ENCODE data around the gene AXIN2. TPM values are rescaled to one million over a fixed set of nuclear protein-coding genes. Genes with fewer than 3 reads are reported as not detected.

Gene AXIN2
- total RNA-seq, 1 donor from 2014 or later = under 0.01 TPM

GRCh38 chr17:65573282-65573602 lies 11.8 kb upstream of the AXIN2 start:
- DNase-seq (ENCODE audit: low read depth) = no peak
- Histone ChIP-seq H3K4me3 (ENCODE audit: low read depth, low read length) (no peak overlapping the region), H3K36me3 (ENCODE audit: control insufficient read depth, insufficient read depth, low read length) (no peaks in the 10 kb centered on the region), H3K27me3 (ENCODE audit: control insufficient read depth, insufficient read depth, low read length) (no peaks in the 10 kb centered on the region)
- TF ChIP-seq CTCF (IDR thresholded peaks at IDR 0.05; ENCODE audit: insufficient read depth, low read length, severe bottlenecking) = no peak
- no peak for FAIRE-seq

- Histone ChIP-seq H3K27me3 (ENCODE audit: control insufficient read depth, insufficient read depth, low read length) (no peaks in the 10 kb centered on the region), H3K4me3 (ENCODE audit: low read depth, low read length) (no peak overlapping the region), H3K36me3 (ENCODE audit: control insufficient read depth, insufficient read depth, low read length) (no peaks in the 10 kb centered on the region)
- FAIRE-seq = no peak
- no peak for TF ChIP-seq CTCF (IDR thresholded peaks at IDR 0.05; ENCODE audit: insufficient read depth, low read length, severe bottlenecking)
- DNase-seq (ENCODE audit: low read depth) = no peak
These were observed 11.3 kb upstream of the AXIN2 start for GRCh38 chr17:65572581-65573281.

- no peak for TF ChIP-seq CTCF (IDR thresholded peaks at IDR 0.05; ENCODE audit: insufficient read depth, low read length, severe bottlenecking)
- H3K27me3 ChIP-seq (ENCODE audit: control insufficient read depth, insufficient read depth, low read length) = no peaks in the 10 kb centered on the region
- H3K4me3 ChIP-seq (ENCODE audit: low read depth, low read length) = no peak overlapping the region
- DNase-seq (ENCODE audit: low read depth) = no peak
- no peaks in the 10 kb centered on the region for H3K36me3 ChIP-seq (ENCODE audit: control insufficient read depth, insufficient read depth, low read length)
- FAIRE-seq = no peak
These were observed 10.7 kb upstream of the AXIN2 start for GRCh38 chr17:65572186-65572580.

GRCh38 chr17:65568918-65569317 lies 7.5 kb upstream of the AXIN2 start:
- H3K4me3 ChIP-seq (ENCODE audit: low read depth, low read length) = no peak overlapping the region
- H3K36me3 ChIP-seq (ENCODE audit: control insufficient read depth, insufficient read depth, low read length) = no peaks in the 10 kb centered on the region
- H3K27me3 ChIP-seq (ENCODE audit: control insufficient read depth, insufficient read depth, low read length) = peaks cover 2% of the 10 kb centered on the region
- FAIRE-seq = no peak
- TF ChIP-seq CTCF (IDR thresholded peaks at IDR 0.05; ENCODE audit: insufficient read depth, low read length, severe bottlenecking) = no peak
- DNase-seq (ENCODE audit: low read depth) = no peak

GRCh38 chr17:65567566-65567965 lies 6.1 kb upstream of the AXIN2 start:
- DNase-seq (ENCODE audit: low read depth) (no peak), FAIRE-seq (no peak)
- Histone ChIP-seq H3K4me3 (ENCODE audit: low read depth, low read length) (no peak overlapping the region), H3K27me3 (ENCODE audit: control insufficient read depth, insufficient read depth, low read length) (peaks cover 2% of the 10 kb centered on the region), H3K36me3 (ENCODE audit: control insufficient read depth, insufficient read depth, low read length) (no peaks in the 10 kb centered on the region)
- TF ChIP-seq CTCF (IDR thresholded peaks at IDR 0.05; ENCODE audit: insufficient read depth, low read length, severe bottlenecking) = no peak

- DNase-seq (ENCODE audit: low read depth) (no peak), FAIRE-seq (no peak)
- Histone ChIP-seq H3K36me3 (ENCODE audit: control insufficient read depth, insufficient read depth, low read length) (no peaks in the 10 kb centered on the region), H3K27me3 (ENCODE audit: control insufficient read depth, insufficient read depth, low read length) (peaks cover 2% of the 10 kb centered on the region), H3K4me3 (ENCODE audit: low read depth, low read length) (no peak overlapping the region)
- no peak for TF ChIP-seq CTCF (IDR thresholded peaks at IDR 0.05; ENCODE audit: insufficient read depth, low read length, severe bottlenecking)
These were observed 4.1 kb upstream of the AXIN2 start for GRCh38 chr17:65565559-65565958.
